Calu3 (cell line): Measurements from ENCODE around the gene ELMOD2. TPM values are rescaled to one million over a fixed set of nuclear protein-coding genes. Genes with fewer than 3 reads are reported as not detected.

Source experiments
- BruUV-seq: library from RNA; stranded (reverse); fragments of 400-500 nt; replicated peaks from 2 replicates; lab custom pipeline; 2021; lab: Mats Ljungman, UMichigan
- CTCF ChIA-PET: fragments of 300-600 bp; sonication (Branson Sonifier 250); formaldehyde crosslinking; loops from one replicate; lab custom pipeline; 2022; ENCODE audit warnings: antibody characterized with exemption; lab: Charles Lee
- DNase-seq: peaks from one replicate; pipeline ENCODE4 v3.0.0; 2022
- H3K27ac Mint-ChIP-seq: one replicate; pipeline ENCODE4 v1.8.0; 2022; ENCODE audit warnings: mixed read lengths; ENCODE audit not compliant: unreplicated experiment
- H3K27me3 Mint-ChIP-seq: one replicate; pipeline ENCODE4 v1.8.0; 2022; ENCODE audit warnings: mixed read lengths; ENCODE audit not compliant: unreplicated experiment
- H3K36me3 Mint-ChIP-seq: one replicate; pipeline ENCODE4 v1.8.0; 2022; ENCODE audit warnings: mild to moderate bottlenecking, moderate library complexity, mixed read lengths; ENCODE audit not compliant: insufficient read depth, unreplicated experiment
- H3K4me1 Mint-ChIP-seq: one replicate; pipeline ENCODE4 v1.8.0; 2022; ENCODE audit warnings: mild to moderate bottlenecking, low read depth, mixed read lengths; ENCODE audit not compliant: unreplicated experiment
- H3K4me3 Mint-ChIP-seq: one replicate; pipeline ENCODE4 v1.8.0; 2022; ENCODE audit warnings: mild to moderate bottlenecking, low read depth, moderate library complexity, mixed read lengths; ENCODE audit not compliant: unreplicated experiment
- H3K9me3 Mint-ChIP-seq: one replicate; pipeline ENCODE4 v1.8.0; 2022; ENCODE audit warnings: low read depth, mixed read lengths; ENCODE audit not compliant: unreplicated experiment
- intact Hi-C: fragments of 100-400 bp; cut with micrococcal nuclease; formaldehyde crosslinking; loops from one replicate; pipeline ENCODE4 v1.10.0; 2022; ENCODE audit not compliant: unreplicated experiment
- total RNA-seq: library from RNA; stranded (reverse); gene quantifications from 2 replicates; pipeline ENCODE4 v1.2.3, GENCODE V29; 2022
- TF ChIP-seq, protein P1 (sequence below): fragments of 200-600 bp; IDR thresholded peaks from one replicate; pipeline ENCODE4 v1.8.0; 2022; ENCODE audit warnings: antibody characterized with exemption; ENCODE audit not compliant: unreplicated experiment

Gene ELMOD2
- total RNA-seq, 1 experiment from 2014 or later = 22.5 TPM

DNA sequence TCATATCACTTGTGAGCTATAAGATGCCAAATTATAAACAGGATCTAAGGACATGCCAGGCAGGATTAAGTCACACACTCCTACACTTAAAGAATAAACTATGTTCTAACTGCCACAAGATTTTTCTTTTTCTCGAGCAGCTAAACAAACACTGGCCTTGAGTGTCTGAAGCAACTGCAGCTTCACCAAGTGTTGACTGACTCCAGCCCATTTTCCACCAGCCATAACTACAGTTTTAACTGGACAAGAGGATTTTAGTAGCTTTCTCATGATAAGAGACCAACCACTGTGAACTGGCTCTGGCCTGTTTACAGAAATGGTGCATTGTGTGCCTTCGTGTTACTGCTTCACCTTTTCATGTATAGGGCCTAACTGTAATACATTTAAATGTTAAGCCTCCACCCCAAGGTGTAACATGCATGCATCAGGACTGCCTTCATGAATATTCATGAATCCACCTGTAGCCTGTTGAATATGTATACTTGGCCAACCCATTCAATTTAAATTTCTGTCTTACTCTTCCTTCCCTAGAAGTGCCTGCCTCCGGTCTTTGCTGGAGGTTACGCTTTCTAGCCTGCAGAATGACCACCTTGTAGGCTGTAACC lies 34.0 kb downstream of the ELMOD2 start:
- H3K4me1 Mint-ChIP-seq = no peaks in the 10 kb centered on the region
- TF ChIP-seq, protein P1, sequence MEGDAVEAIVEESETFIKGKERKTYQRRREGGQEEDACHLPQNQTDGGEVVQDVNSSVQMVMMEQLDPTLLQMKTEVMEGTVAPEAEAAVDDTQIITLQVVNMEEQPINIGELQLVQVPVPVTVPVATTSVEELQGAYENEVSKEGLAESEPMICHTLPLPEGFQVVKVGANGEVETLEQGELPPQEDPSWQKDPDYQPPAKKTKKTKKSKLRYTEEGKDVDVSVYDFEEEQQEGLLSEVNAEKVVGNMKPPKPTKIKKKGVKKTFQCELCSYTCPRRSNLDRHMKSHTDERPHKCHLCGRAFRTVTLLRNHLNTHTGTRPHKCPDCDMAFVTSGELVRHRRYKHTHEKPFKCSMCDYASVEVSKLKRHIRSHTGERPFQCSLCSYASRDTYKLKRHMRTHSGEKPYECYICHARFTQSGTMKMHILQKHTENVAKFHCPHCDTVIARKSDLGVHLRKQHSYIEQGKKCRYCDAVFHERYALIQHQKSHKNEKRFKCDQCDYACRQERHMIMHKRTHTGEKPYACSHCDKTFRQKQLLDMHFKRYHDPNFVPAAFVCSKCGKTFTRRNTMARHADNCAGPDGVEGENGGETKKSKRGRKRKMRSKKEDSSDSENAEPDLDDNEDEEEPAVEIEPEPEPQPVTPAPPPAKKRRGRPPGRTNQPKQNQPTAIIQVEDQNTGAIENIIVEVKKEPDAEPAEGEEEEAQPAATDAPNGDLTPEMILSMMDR = no peak
- no peak overlapping the region for H3K27ac Mint-ChIP-seq
- no peaks in the 10 kb centered on the region for H3K36me3 Mint-ChIP-seq
- CTCF ChIA-PET = no interaction called here
- no TSS peak for BruUV-seq
- H3K4me3 Mint-ChIP-seq = no peak overlapping the region
- no peak for DNase-seq
- H3K9me3 Mint-ChIP-seq = no peaks in the 10 kb centered on the region
- H3K27me3 Mint-ChIP-seq = peaks cover 14% of the 10 kb centered on the region
- intact Hi-C loops = no loop called here

DNA sequence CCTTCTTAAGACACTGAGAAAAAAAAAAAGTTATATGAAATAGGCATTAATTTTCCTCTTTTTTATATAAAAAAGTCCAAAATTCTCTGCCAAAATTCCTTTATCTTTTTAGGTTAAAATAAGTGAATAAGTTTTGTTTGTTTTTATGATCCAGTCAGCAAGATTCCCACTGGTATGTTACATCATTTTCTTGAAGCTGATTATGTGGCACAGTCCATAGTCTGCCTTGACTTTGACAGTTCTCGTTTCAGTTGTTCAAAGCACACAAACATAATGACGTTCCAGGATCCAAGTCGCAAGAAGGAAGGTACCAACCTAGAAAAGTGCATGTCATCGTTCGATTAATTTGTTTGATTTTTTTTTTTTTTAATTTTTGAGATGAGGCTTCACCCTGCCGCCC lies 35.7 kb downstream of the ELMOD2 start:
- no peaks in the 10 kb centered on the region for H3K4me1 Mint-ChIP-seq
- CTCF ChIA-PET = interaction anchor here (0.7 kb wide), 1 partner anchor 21 kb away, joined by 6 read pairs; no protein-coding TSS in a partner anchor
- TF ChIP-seq, protein P1 = no peak
- no peak overlapping the region for H3K4me3 Mint-ChIP-seq
- H3K27ac Mint-ChIP-seq = no peak overlapping the region
- intact Hi-C loops = no loop called here
- no peaks in the 10 kb centered on the region for H3K36me3 Mint-ChIP-seq
- H3K27me3 Mint-ChIP-seq = peaks cover 14% of the 10 kb centered on the region
- DNase-seq = no peak
- BruUV-seq = no TSS peak
- H3K9me3 Mint-ChIP-seq = no peaks in the 10 kb centered on the region

- Mint-ChIP-seq H3K4me3 (peak within 1 kb of the TSS; percentile 72), H3K27ac (no peak within 1 kb of the TSS), H3K27me3 (no peaks in the 10 kb centered on the region), H3K36me3 (peaks cover 4% of the 10 kb centered on the region), H3K4me1 (no peaks in the 10 kb centered on the region), H3K9me3 (no peaks in the 10 kb centered on the region)
- BruUV-seq = no TSS peak
- DNase-seq = peak; percentile 28
- TF ChIP-seq, protein P1 = no peak
- intact Hi-C loops = no loop called here
- CTCF ChIA-PET = interaction anchor here (0.7 to 0.9 kb wide), 2 partner anchors 132 to 141 kb away, joined by 3 to 4 read pairs; no protein-coding TSS in a partner anchor
Observed at GRCh38 chr4:140568507-140569306, 44.7 kb downstream of the ELMOD2 start, which contains the start of gene UCP1. Gene UCP1, minus strand, starts transcription at chr4:140568961. Its CDS starts 232 bp downstream, at chr4:140568729.

DNA sequence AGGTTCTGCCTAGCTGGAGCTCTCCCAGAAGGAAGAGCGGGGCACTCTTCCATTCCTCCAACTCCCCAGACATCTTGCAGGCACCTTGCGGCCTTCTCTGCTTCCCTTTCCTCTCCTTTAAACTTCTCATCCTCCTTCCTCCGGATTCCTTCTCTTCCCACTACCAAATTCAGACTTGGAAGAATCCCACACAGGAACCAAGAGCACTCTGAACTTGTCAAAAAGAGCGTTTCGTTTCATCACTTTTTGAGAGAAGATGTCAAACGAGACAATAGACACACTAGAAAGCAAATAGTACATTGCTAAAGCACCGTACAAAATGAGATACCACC lies 45.3 kb downstream of the ELMOD2 start:
- DNase-seq = no peak
- Mint-ChIP-seq H3K36me3 (peaks cover 4% of the 10 kb centered on the region), H3K27ac (no peak overlapping the region), H3K4me3 (peak overlapping the region; percentile 72), H3K4me1 (no peaks in the 10 kb centered on the region), H3K27me3 (no peaks in the 10 kb centered on the region), H3K9me3 (no peaks in the 10 kb centered on the region)
- intact Hi-C loops = no loop called here
- no TSS peak for BruUV-seq
- CTCF ChIA-PET = no interaction called here
- TF ChIP-seq, protein P1 = no peak
